Stimulated activated naive CD4-positive, alpha-beta T cell treated with Interleukin-2 at 50 U/mL for 16 hours (primary cell): ENCODE results near the gene ADCK1.
"Not testable (repeated sequence)": the region's sequence is repeated elsewhere in the genome, so short reads cannot be mapped to it uniquely, and the experiment has no call there.

ENCODE experiments used
- DNase-seq: peaks from one replicate; lab custom pipeline; 2025; lab: John Stamatoyannopoulos, UW

ADCK1 gene

DNA sequence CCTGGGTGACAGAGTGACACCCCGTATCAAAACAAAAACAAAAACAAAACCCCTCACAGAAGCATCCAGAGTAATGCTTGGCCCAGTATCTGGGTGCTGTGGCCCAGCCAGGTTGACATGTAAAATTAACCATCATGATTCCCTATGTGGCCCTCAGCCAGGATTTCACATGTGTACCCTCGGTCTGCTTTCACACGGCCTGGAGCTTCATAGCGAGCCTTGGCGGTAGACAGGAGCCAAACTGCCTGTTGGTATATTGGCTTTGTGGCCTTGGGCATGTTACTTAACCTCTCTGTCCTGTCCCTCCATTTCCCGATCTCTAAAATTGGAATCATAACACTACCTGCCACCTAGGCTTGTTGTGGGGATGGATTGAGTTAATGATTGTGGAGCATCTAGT, 65.5 kb downstream of the ADCK1 start:
- DNase-seq = no peak

DNA sequence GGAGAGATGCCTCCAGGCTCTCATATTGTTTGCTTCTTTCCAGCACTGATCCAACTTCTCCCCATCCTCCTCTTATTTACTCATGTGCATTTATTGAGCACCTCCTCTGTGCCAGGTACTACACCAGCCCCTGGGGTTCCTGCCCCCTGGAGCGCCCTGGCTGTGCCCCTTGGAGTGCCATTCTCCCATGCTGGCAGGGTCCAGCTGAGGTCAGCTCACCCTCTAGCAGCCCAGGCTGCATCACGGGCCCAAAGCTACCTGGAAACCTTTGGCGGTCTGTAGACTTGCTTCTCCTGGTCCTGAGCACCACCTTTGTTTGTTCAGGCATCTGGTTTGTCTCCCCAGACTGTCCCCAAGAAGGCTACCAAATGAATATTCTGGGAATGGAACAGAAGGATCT, 67.0 kb downstream of the ADCK1 start:
- DNase-seq = no peak

GRCh38 chr14:77867476-77867875, 67.6 kb downstream of the ADCK1 start:
- DNase-seq = no peak

DNA sequence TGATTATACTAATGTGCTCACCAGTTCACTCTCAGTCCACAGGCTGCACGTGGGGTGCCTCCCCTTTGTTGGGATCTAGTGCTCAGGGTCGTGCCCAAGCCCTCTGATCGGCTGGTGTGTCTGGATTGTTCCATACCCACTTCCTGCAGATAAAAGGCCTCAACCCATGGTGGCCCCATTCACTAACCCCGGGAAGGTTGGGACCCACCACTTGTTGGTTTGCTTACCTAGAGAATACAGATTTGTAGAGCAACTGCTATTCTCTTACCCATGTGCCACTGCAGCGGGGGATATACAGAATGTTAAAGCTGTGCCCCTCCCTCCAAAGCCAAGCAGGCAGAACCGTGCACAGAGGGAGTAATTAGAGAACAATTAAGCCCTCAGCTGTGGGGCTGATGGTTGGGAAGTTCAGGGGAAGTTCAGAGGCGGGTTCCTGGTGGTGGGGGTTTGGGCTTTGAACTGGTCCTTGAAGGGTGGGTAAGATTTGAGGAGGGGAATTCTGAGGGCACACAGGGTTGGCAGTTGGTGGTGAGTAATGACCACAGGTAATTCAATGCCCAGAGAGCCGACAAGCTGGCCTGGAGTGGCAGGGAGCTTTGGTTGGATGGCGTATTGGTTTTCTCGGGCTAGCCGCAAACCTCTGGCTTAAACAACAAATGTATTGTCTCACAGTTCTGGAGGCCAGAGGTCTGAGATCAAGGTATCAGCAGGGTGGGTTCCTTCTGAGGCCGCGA, 68.8 kb downstream of the ADCK1 start:
- DNase-seq = no peak

DNA sequence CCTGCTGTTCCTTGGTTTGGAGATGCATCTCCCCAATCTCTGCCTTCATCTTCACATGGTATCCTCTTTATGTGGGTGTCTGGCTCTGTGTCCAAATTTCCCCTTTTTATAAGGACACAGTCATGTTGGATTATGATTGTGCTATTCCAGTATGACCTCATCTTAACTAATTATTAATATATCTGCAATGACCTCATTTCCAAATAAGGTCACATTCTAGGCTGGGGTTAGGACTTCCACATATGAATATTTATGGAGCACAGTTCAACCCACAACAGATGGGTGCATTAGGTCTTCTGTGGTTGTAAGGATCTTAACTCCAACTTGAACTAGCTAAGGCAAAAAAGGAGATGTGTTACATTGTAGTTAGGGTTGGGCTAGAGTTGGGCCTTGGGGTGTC, 69.4 kb downstream of the ADCK1 start:
- DNase-seq = no peak

DNA sequence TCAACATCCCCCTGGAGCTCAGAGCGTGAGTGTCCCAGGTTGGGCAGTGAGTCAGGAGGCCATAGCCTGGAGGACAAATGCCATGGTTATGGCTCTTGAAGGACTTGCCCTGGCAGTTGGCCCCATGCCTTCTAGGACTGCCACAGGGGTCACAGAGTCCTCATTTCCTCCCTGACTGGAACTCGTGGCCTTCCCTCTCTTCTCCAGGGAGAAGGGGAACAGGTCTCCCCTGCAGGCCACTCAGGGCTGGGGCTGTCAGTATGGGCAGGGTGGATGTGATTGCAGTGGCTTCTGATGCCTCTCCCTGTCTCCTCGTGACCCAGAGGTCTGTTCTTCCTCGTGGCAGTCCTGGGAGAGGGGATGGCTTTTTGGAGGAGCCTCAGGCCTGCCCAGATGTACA, 70.7 kb downstream of the ADCK1 start:
- no peak for DNase-seq

- no peak for DNase-seq
Measured at GRCh38 chr14:77872152-77872551, 72.2 kb downstream of the ADCK1 start.

DNA sequence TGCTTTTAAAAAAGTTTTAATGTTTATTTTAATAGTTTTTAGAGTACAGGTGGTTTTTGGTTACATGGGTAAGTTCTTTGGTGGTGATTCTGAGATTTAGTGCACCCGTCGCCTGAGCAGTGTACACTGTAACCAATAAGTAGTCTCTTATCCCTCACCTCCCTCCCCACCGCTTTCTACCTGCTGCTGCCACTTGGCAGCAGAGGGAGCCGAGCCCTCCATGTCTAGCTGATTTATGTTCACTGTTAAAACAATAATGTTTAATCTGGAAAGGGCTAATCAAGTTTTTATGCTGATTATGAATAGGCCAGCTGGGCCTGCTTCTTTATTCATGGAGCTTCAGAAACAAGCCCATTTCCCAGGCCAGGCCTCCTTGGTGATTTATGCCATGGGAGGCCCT, 73.1 kb downstream of the ADCK1 start:
- no peak for DNase-seq

DNA sequence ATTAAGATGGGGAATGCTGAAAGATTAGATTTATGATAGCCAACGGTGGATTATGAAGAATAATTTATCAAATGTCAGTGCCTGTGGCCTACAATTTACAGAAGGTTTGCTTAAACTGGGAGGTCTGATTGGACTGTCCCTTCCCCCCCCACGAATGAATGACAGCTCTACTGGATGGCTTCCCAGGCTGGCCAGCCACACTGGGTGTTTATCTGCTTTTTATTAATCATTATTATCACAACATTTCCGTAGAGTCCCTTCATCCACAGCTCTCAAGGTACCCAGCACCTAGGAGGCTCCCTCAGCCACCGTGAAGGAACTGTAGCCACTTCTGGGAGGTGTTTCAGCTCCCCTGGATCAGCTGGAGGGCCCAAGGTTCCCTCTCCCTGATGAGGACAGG, 78.9 kb downstream of the ADCK1 start:
- no peak for DNase-seq

- DNase-seq = no peak
Measured at GRCh38 chr14:77880056-77880455, 80.1 kb downstream of the ADCK1 start.

- no peak for DNase-seq
Measured at GRCh38 chr14:77882098-77882497, 82.2 kb downstream of the ADCK1 start.

- no peak for DNase-seq
Measured at GRCh38 chr14:77882636-77883035, 82.7 kb downstream of the ADCK1 start.

DNA sequence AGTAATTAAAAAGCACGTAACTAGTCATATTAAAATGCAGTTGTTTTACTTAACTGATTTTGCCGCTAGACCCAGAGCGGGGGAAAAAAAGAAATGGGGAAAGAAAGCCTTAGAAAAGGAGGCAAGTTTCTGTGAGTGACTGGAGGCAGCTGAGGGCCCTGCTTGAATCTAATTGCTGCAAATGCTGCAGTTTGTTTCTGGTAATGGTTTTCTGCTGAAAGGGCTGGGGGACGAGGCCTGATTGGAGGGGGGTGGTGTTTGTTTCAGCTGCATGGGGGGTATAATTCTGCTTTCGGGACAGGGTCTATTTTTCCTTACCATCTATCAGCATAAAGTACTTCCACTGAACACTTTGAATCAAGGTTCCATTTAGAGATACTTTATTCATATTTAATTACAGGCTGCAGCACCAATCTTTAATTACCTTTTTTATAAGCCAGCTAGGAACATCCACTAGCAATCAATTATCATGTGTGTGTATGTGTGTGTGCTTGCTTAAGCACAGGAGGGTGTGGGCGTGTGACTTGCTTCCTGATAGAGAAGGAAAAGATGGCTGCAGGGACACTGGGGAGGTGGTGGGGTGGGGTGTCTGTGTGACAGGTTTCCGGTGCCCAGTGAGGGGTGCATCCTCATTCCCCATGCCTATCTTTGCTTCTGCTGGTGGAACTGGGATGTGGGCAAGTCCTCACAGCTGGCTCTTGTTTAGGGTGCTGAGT, 83.4 kb downstream of the ADCK1 start:
- DNase-seq = no peak

GRCh38 chr14:77883847-77884238, 83.9 kb downstream of the ADCK1 start:
- no peak for DNase-seq

- DNase-seq = no peak
Measured at GRCh38 chr14:77885367-77885766, 85.5 kb downstream of the ADCK1 start.

DNA sequence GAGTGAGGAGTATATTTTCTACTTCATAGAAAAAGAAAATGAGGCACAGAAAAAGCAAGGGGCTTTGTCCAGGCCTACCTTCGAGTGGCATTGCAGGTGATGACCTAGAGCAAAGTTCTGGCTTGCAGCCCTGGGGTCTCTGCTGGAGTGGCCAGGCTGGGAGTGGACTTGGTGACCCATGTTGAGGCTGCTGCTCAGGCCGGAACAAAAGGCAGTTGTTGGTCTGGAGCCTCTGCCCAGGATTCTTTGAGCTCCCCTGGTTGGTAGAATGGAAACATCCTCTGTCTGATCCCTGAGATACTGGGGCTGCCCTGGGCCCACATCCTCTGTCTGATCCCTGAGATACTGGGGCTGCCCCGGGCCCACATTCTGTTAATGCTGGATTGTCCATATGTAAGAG, 86.1 kb downstream of the ADCK1 start:
- no peak for DNase-seq

DNA sequence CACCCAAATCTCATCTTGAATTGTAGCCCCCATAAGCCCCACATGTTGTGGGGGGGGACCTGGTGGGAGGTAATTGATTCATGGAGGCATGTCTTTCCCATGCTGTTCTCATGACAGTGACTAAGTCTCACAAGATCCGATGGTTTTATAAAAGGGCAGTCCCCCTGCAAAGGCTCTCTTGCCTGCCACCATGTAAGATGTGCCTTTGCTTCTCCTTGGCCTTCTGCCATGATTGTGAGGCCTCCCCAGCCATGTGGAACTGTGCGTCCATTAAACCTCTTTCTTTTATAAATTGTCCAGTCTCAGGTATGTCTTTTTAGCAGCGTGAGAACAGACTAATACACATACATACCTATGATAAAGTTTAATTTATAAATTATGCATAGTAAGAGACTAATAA, 89.0 kb downstream of the ADCK1 start:
- DNase-seq = not testable (repeated sequence)

GRCh38 chr14:77889971-77890442, 90.1 kb downstream of the ADCK1 start:
- DNase-seq = no peak

GRCh38 chr14:77890873-77891272, 91.0 kb downstream of the ADCK1 start:
- DNase-seq = no peak

- no peak for DNase-seq
Measured at GRCh38 chr14:77892381-77892871, 92.5 kb downstream of the ADCK1 start.

DNA sequence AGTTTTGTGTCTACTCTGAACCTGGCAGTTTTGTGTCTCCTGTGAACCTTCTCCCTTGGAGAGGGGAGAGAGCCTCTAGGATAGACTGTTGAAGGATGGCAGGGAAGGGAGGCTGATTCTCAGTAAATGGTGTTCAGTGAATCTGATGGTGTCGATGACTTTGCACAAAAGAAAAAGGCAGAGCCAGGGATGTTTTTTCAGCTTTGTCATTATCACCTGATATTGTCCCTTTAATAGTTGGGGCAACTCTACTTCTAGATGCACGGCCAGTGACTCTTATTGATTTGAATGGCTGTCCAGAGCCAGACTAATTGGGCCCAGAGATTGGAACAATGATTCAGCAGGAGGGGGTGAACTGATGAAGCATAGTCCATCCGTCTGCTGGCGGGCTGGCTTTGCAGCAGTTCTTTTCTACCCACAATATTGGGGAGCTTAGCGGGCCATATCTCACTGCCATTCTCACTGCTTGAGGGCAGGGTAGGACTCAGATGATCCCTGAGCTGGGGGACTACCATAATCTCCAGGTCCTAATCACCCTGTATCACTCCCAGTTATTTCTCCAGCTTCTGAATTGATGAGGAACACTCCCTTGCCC, 93.1 kb downstream of the ADCK1 start:
- no peak for DNase-seq

DNA sequence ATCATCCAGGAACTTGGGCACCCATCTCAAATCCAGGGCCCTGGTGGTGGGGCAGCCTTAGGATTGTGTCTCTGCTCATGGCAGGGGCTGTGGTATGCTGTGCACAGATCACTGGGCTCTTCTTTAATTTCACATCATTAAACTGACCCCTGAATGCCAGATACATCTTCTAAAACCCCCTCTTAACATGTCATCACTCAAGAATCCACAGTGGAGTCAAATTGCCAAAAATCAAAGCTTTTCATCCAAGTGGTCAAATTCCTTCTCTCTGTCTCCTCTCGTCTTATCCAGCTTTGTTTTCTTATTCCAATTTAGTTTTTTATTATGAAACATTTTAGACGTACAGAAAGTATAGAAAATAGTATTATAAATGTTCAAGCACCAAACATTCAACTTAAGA, 97.5 kb downstream of the ADCK1 start:
- DNase-seq = no peak

- no peak for DNase-seq
Measured at GRCh38 chr14:77902811-77903210, 102.9 kb downstream of the ADCK1 start.
